ENCODE data around the gene CCDC110.

DNA sequence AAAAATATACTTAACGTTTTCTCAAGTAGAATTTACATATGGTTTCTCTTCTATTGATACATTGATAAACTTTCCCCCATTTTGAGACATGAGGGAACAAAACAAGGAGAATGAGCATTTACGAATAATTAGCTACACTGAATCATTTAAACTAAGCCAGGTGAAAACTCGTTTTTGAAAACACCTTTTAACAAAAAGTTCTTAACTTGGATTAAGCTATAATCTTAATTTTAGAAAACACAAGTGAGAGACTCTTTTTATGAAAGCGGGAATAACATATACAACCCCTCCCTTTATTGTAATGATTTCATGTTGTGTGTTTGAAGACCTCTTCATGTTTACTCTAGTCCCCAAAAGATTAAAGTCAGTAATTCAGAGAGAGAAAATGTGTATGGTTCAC lies 43.7 kb upstream of the CCDC110 start:
- no peak for TF ChIP-seq EZH2phosphoT487 (IDR thresholded peaks at IDR 0.05; ENCODE audit: insufficient read depth, low read depth)
- no peak for TF ChIP-seq EZH2 (IDR thresholded peaks at IDR 0.05; ENCODE audit: insufficient read depth, poor library complexity, severe bottlenecking)
